ENCODE data around the gene PTGS1.

Gene PTGS1

DNA sequence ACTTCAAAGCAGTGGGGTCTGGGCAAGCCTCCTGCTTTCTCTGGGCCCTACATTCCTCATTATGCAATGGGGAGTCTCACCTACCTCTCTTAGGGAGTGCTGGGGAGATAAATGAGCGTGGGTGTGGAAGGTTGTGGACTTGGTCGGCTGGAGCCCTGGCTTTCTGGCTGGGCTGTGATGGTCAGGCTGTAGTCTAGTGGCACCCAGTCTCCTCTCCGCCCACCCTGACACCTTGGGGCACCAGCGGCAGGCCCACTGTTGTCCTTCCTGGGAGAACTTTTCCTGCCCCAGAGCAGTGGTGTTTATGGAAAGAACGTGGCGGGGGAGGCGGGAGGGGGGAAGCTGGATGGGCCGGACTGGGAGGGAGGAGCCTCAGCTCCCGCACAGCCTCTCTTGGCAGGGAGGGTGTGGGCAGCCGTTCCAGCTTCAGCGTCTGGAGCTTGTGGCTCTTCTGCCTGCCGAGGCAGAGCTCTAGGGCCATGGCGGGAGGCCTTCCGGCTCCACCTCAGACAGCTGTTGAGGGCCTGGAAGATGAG lies 4.1 kb downstream of the PTGS1 start:
- DNase-seq (ENCODE audit: low spot score) = peak; percentile 94

- no peak for DNase-seq (ENCODE audit: low spot score)
Observed at GRCh38 chr9:122376796-122377195, 6.0 kb downstream of the PTGS1 start.

- DNase-seq (ENCODE audit: low spot score) = no peak
Observed at GRCh38 chr9:122377241-122378164, 6.7 kb downstream of the PTGS1 start.

DNA sequence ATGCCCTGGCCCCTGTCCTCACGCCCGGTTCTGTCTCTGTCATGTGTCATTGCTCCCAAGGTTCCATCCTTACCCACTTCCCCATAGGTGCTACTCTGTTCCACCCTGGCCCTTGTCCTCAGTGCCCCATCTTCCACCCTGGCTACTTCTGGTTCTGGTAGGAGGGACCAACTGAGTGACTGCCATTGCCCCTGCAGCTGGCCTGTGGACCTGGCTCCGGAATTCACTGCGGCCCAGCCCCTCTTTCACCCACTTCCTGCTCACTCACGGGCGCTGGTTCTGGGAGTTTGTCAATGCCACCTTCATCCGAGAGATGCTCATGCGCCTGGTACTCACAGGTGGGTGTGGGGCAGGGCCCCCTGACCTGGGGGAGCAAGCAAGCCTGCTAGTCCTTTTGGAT lies 7.4 kb downstream of the PTGS1 start:
- DNase-seq (ENCODE audit: low spot score) = no peak

DNA sequence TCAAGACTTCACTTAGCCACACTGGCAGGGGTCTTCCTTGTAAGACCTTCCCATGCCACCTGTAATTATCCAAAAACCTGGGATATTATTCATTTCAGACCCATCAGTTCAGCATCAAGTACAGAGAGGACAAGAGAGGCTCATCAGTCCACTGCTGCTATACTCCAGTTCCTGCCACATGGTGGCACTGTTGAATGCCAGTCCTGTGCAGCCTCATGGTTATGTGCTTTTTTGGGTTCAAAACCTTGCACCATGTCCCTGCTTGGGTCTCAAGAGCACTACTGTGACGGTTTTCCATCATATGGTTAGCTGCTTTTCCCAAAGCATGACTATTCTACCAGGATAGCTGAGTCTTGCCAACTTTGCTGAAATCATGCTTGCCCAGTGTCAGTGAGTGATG lies 8.5 kb downstream of the PTGS1 start:
- no peak for DNase-seq (ENCODE audit: low spot score)

DNA sequence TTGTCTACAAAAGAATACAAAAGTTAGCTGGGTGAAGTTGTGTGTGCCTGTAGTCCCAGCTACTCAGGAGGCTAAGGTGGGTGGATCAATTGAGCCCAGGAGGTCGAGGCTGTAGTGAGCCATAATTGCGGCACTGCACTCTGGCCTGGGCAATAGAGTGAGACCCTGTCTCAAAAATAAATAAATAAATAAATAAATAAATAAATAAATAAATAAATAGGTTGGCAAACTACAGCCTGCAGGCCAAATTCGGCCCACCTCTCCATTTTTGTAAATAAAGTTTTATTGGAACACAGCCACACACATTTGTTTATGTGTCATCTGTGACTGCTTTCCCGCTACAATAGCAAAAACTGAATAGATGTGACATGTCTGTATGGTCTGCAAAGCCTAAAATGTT lies 9.5 kb downstream of the PTGS1 start:
- no peak for DNase-seq (ENCODE audit: low spot score)

DNA sequence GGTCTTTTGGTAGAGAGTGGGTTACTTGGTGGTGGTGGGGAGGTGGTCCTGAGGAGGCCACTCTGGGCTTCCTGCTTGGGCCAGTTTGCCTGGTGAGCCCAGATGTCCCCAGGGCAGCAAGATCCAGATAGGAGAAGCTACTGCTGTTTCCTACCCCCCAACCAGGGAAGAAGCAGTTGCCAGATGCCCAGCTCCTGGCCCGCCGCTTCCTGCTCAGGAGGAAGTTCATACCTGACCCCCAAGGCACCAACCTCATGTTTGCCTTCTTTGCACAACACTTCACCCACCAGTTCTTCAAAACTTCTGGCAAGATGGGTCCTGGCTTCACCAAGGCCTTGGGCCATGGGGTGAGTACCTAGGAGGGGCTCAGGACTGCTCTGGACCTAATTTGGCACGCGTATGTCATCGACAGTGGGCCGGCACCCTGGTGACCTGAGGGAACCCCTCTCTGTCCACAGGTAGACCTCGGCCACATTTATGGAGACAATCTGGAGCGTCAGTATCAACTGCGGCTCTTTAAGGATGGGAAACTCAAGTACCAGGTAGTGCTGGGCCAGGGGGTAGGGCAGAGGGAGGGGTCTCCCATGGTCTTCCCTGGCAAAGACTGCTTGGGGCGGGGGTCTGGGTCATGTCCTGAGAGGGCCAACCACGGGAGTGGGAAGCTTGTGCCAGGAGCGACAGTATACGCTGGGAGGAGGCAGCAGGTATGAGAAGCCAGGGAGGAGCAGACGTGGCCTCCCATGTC lies 10.6 kb downstream of the PTGS1 start:
- DNase-seq (ENCODE audit: low spot score) = no peak

- DNase-seq (ENCODE audit: low spot score) = peak; percentile 70
Observed at GRCh38 chr9:122382901-122383850, 12.4 kb downstream of the PTGS1 start.

DNA sequence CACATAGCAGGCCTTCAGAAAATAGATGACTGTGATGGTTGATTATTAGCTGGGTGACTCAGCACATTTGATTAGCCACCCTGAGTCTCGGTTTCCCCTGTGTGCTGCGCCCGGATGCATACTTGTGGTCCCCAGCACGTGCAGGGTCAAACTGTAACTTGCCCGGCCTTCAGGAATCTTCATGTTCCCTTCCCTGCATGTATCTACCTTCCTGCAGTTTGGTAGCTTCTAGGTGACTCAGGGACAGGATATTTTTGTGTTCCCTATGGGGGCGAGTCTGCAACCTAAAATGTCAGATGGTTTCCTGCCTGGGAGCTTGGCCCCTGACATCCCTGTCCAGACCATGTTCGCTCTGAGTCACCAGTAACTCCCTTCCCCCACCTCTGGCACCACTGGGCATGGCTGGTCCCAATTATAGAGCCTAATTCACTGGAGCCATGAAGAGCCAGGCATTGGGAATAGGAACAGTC lies 13.2 kb downstream of the PTGS1 start:
- peak; percentile 49 for DNase-seq (ENCODE audit: low spot score)

GRCh38 chr9:122386311-122386872 lies 15.6 kb downstream of the PTGS1 start:
- DNase-seq (ENCODE audit: low spot score) = no peak

DNA sequence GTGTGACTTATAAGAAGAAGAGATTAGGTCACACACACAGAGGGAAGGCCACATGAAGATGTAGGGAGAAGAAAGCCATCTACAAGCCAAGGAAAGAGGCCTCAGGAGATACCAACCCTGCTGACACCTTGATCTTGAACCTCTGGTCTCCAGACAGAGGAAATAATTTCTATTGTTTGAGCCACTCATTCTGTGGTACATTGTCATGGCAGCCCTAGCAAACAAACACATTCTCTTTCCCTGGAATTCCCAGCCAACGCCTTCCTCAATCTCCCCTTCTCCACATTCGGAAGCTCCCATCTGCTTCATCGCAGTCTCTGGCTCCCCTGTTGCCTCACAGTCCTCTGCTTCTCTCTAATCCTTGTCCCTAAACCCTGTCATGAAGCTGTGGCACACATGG lies 16.7 kb downstream of the PTGS1 start:
- DNase-seq (ENCODE audit: low spot score) = no peak

- DNase-seq (ENCODE audit: low spot score) = no peak
Observed at GRCh38 chr9:122389195-122389594, 18.4 kb downstream of the PTGS1 start.

DNA sequence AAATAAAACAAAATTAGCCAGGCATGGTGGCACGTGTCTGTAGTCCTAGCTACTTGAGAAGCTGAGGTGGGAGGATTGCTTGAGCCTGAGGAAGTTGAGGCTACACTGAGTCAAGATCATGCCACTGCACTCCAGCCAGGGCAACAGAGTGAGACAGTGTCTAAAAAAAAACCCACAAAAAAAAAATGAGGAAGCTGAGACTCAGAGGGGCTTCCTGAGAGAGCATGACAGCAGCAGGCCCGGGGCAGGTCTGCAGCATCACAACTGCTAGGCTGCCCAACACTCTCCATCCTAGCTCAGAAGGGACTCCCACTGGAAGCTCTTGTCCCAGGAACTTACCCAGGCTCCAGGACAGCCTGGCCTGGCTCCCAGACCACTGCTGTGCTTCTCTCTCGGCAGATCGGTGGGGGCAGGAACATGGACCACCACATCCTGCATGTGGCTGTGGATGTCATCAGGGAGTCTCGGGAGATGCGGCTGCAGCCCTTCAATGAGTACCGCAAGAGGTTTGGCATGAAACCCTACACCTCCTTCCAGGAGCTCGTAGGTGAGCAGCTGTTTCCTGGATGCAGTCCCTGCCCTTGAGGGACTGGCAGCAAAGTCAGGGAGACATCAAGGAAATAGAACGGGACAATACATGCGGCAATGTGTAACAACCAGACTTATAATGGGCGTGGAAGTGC lies 19.1 kb downstream of the PTGS1 start:
- DNase-seq (ENCODE audit: low spot score) = no peak

GRCh38 chr9:122392284-122392683 lies 21.5 kb downstream of the PTGS1 start:
- DNase-seq (ENCODE audit: low spot score) = no peak

GRCh38 chr9:122392714-122393113 lies 21.9 kb downstream of the PTGS1 start:
- DNase-seq (ENCODE audit: low spot score) = no peak

- DNase-seq (ENCODE audit: low spot score) = no peak
Observed at GRCh38 chr9:122393284-122393983, 22.6 kb downstream of the PTGS1 start.

GRCh38 chr9:122394265-122395125 lies 23.7 kb downstream of the PTGS1 start:
- peak; percentile 86 for DNase-seq (ENCODE audit: low spot score)

DNA sequence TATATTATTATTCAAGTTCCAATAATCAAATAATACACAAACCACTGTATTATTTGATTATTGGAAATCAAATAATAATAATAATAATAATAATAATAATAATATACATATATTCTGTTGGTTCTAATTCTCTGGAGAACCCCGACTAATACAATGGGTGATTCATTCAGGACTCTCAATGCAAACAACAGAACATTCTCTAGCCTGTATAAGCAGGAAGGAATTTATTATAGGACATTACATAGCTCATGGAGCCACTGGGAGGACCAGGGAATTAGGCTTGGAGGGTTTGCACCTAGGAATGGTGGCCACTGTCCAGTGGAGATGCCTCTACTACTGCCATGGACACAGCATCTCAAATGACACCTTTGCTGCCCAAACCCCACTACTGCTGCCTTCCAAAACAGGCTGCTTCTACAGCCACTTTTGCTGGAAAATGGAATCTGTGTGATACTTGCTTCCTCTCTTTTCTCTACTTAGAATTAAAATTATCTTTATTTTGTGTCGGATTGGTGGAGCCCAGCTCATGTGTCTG lies 25.9 kb downstream of the PTGS1 start:
- no peak for DNase-seq (ENCODE audit: low spot score)

DNA sequence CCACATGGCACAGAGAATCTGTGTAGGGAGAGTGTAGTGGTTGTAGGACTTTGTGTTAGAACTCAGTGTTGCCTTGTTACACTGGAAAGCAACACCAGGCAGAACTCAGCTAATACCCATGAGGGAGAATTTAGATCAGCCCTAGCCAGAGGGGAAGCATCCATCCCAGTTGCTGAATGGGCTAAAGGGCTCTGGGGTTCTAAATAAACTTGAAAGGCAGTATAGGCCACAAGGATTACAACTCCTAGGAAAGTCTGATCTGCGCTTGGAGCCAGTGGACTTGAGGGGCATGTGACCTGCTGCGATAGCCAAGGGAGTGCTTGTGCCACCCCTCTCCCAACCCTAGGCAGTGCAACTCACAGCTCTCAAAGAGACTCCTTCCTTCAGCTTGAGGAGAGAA lies 26.9 kb downstream of the PTGS1 start:
- DNase-seq (ENCODE audit: low spot score) = no peak
